HCT116 (cell line): Measurements from ENCODE around the gene BSCL2. TPM values are rescaled to one million over a fixed set of nuclear protein-coding genes. Genes with fewer than 3 reads are reported as not detected.

ENCODE experiments used
- ATAC-seq: fragments of 200-7000 bp; cut with Tn5 transposase; 2 replicates; pipeline ENCODE4 v1.9.1; 2020; ENCODE audit warnings: mild to moderate bottlenecking, moderate library complexity
- BruUV-seq: library from RNA; stranded (reverse); fragments of 400-500 nt; replicated peaks from 2 replicates; lab custom pipeline; 2021; lab: Mats Ljungman, UMichigan
- CTCF ChIA-PET: fragments of 300-600 bp; sonication (Branson Sonifier 250); formaldehyde crosslinking; loops from one replicate; lab custom pipeline; 2021; ENCODE audit warnings: antibody characterized with exemption; lab: Charles Lee
- POLR2A ChIA-PET: fragments of 300-600, 350-600 bp; sonication (Branson Sonifier 250); formaldehyde crosslinking; loops from one replicate; lab custom pipeline; 2021; ENCODE audit warnings: antibody characterized with exemption; lab: Charles Lee
- RAD21 ChIA-PET, 2 experiments: fragments of 300-600 bp; sonication (Branson Sonifier 250); formaldehyde crosslinking; loops; one replicate each; lab custom pipeline; 2023; ENCODE audit warnings: low total read pairs in 2 of 2; ENCODE audit not compliant: uncharacterized antibody in 2 of 2, unreplicated experiment in 2 of 2, low non-redundant PET in 1 of 2; lab: Charles Lee
- DNase-seq: peaks from one replicate; pipeline ENCODE4 v3.0.0-alpha.2; 2010; ENCODE audit warnings: low read depth, low spot score
- H2AFZ ChIP-seq: fragments of 200-600 bp; shearing (Covaris generic), sonication (generic); 2 replicates; pipeline ENCODE4 v1.6.1; 2017; ENCODE audit warnings: low read depth, mixed run types, mixed read lengths, antibody characterized with exemption, low read length; ENCODE audit not compliant: poor library complexity, severe bottlenecking
- H3K27ac ChIP-seq: 2 replicates; pipeline ENCODE4 v1.5.1; 2012; ENCODE audit warnings: low read depth, low read length
- H3K27me3 ChIP-seq: fragments of 200-600 bp; sonication (generic); 2 replicates; pipeline ENCODE4 v1.6.1; 2016; ENCODE audit warnings: mixed run types, low read length, mixed read lengths; ENCODE audit not compliant: insufficient read depth
- H3K36me3 ChIP-seq, 2 experiments: fragments of 200-500 bp in 1 of 2; fragments of 200-600 bp in 1 of 2; sonication (Bioruptor generic) in 1 of 2; sonication (generic) in 1 of 2; 2 replicates each; pipeline versions ENCODE4 v1.5.1 to v1.6.1; 2014 to 2016; ENCODE audit warnings: low read length in 2 of 2, inconsistent platforms in 1 of 2, mixed read lengths in 1 of 2, mixed run types in 1 of 2; ENCODE audit not compliant: insufficient read depth in 2 of 2, control insufficient read depth in 1 of 2
- H3K4me1 ChIP-seq, 2 experiments: fragments of 200-600 bp in 1 of 2; sonication (generic) in 1 of 2; 2 replicates each; pipeline versions ENCODE4 v1.5.1 to v1.6.1; 2012 to 2017; ENCODE audit warnings: low read length in 2 of 2, inconsistent platforms in 1 of 2, mild to moderate bottlenecking in 1 of 2, mixed read lengths in 1 of 2, mixed run types in 1 of 2, moderate library complexity in 1 of 2; ENCODE audit not compliant: insufficient read depth in 2 of 2, control insufficient read depth in 1 of 2
- H3K4me2 ChIP-seq: fragments of 200-600 bp; sonication (generic); 2 replicates; pipeline ENCODE4 v1.6.1; 2017; ENCODE audit warnings: mixed run types, low read length, mixed read lengths
- H3K4me3 ChIP-seq, 2 experiments: fragments of 200-600 bp in 1 of 2; sonication (generic) in 1 of 2; replicated peaks in 1 of 2; 2 replicates each; pipeline ENCODE4 v1.5.1; 2011 to 2016; ENCODE audit warnings: low read length in 2 of 2, control low read depth in 1 of 2, low read depth in 1 of 2, mild to moderate bottlenecking in 1 of 2, mixed read lengths in 1 of 2, mixed run types in 1 of 2
- H3K79me2 ChIP-seq: fragments of 200-600 bp; sonication (generic); 2 replicates; pipeline ENCODE4 v1.6.1; 2017; ENCODE audit warnings: mild to moderate bottlenecking, mixed run types, low read length, moderate library complexity, mixed read lengths; ENCODE audit not compliant: insufficient read depth
- H3K9ac ChIP-seq: fragments of 200-600 bp; sonication (generic); 2 replicates; pipeline ENCODE4 v1.6.1; 2016; ENCODE audit warnings: low read length, mixed read lengths
- H3K9me2 ChIP-seq: fragments of 200-600 bp; sonication (generic), shearing (Covaris generic); 2 replicates; pipeline ENCODE4 v1.6.1; 2017; ENCODE audit warnings: mixed run types, mild to moderate bottlenecking, moderate library complexity; ENCODE audit not compliant: insufficient read depth
- H3K9me3 ChIP-seq, 2 experiments: fragments of 200-500 bp in 1 of 2; fragments of 200-600 bp in 1 of 2; sonication (Bioruptor generic) in 1 of 2; sonication (generic) in 1 of 2; 2 replicates each; pipeline ENCODE4 v1.6.1; 2014 to 2017; ENCODE audit warnings: low read length in 2 of 2, mixed read lengths in 2 of 2, inconsistent platforms in 1 of 2, low read depth in 1 of 2, mild to moderate bottlenecking in 1 of 2, mixed run types in 1 of 2, moderate library complexity in 1 of 2; ENCODE audit not compliant: control insufficient read depth in 1 of 2, insufficient read depth in 1 of 2
- H4K20me1 ChIP-seq: fragments of 200-600 bp; sonication (generic), shearing (Covaris generic); 2 replicates; pipeline ENCODE4 v1.6.1; 2017; ENCODE audit warnings: mixed run types, mild to moderate bottlenecking, moderate library complexity; ENCODE audit not compliant: insufficient read depth
- ATF3 ChIP-seq: IDR thresholded peaks from 2 replicates; pipeline ENCODE4 v1.6.1; 2012
- POLR2A ChIP-seq: IDR thresholded peaks from 2 replicates; pipeline ENCODE4 v1.7.0; 2011; ENCODE audit warnings: borderline replicate concordance; ENCODE audit not compliant: insufficient read depth, insufficient read length; ENCODE audit errors: extremely low read depth
- POLR2AphosphoS5 ChIP-seq: IDR thresholded peaks from 2 replicates; pipeline ENCODE4 v1.6.1; 2011; ENCODE audit warnings: mild to moderate bottlenecking, low read depth, low read length, moderate library complexity
- RAD21 ChIP-seq: IDR thresholded peaks from 2 replicates; pipeline ENCODE4 v1.6.1; 2012; ENCODE audit warnings: low read depth, mild to moderate bottlenecking
- REST ChIP-seq: IDR thresholded peaks from 2 replicates; pipeline ENCODE4 v1.6.1; 2012; ENCODE audit warnings: low read depth
- TCF7L2 ChIP-seq: IDR thresholded peaks from 2 replicates; pipeline ENCODE4 v1.7.0; 2011; ENCODE audit warnings: borderline replicate concordance, inconsistent platforms; ENCODE audit not compliant: insufficient read depth, insufficient read length; ENCODE audit errors: extremely low read depth
- YY1 ChIP-seq: IDR thresholded peaks from 2 replicates; pipeline ENCODE4 v1.6.1; 2011; ENCODE audit warnings: low read length, low read depth, moderate library complexity, mild to moderate bottlenecking; ENCODE audit not compliant: insufficient replicate concordance; ENCODE audit errors: extremely low read depth
- ZFX ChIP-seq: fragments of 450-650 bp; IDR thresholded peaks from 2 replicates; pipeline ENCODE4 v1.6.1; 2017
- intact Hi-C: fragments of 100-400 bp; cut with micrococcal nuclease; formaldehyde crosslinking; loops from 2 replicates; pipeline ENCODE4 v1.10.0; 2022
- total RNA-seq: library from RNA; stranded (reverse); gene quantifications from one replicate; pipeline ENCODE4 v1.2.1, GENCODE V29; 2021; ENCODE audit not compliant: unreplicated experiment

BSCL2 gene
- total RNA-seq, 1 experiment from 2014 or later: 62.0 TPM

GRCh38 chr11:62665599-62666258 is 41.5 kb downstream of the BSCL2 start:
- BruUV-seq: no TSS peak
- peak; percentile 12 for ATAC-seq
- RAD21 ChIA-PET: interaction anchor here in 1 of 2 experiments (1.7 kb wide), 1 partner anchor 13 kb away, joined by 6 read pairs; the partner anchor contains the start of gene INTS5

GRCh38 chr11:62665075-62665598 is 42.1 kb downstream of the BSCL2 start, which contains the start of the genes C11orf98 and CSKMT:
Gene C11orf98 (minus strand): TSS chr11:62665210. CDS start chr11:62665169, 41 bp downstream.
Gene CSKMT (plus strand): TSS chr11:62665312. CDS start chr11:62665880, 568 bp downstream.
- Histone ChIP-seq H3K9me2 (no peaks in the 10 kb centered on the region), H3K4me1 (peaks cover 24 to 43% of the 10 kb centered on the region in 2 experiments; a peak in 3 of 4 replicates), H4K20me1 (no peaks in the 10 kb centered on the region), H3K27ac (peak within 1 kb of the TSS; percentile 96), H3K4me2 (peak within 1 kb of the TSS; percentile 98), H3K79me2 (peaks cover 56% of the 10 kb centered on the region), H3K9ac (peak within 1 kb of the TSS; percentile 100), H3K9me3 (no peaks in the 10 kb centered on the region), H3K27me3 (no peaks in the 10 kb centered on the region), H3K4me3 (peak within 1 kb of the TSS; percentile 99), H2AFZ (no peak within 1 kb of the TSS), H3K36me3 (peaks cover 11 to 32% of the 10 kb centered on the region in 2 experiments; a peak in 3 of 4 replicates)
- CTCF ChIA-PET: interaction anchor here (0.6 to 1.9 kb wide), 8 partner anchors 10 to 327 kb away, joined by 3 to 6 read pairs (median 4); partner anchors contain the start of genes INTS5 and TUT1
- RAD21 ChIA-PET: interaction anchor here in 1 of 2 experiments (1.7 kb wide), 1 partner anchor 12 kb away, joined by 6 read pairs; the partner anchor contains the start of gene INTS5
- ATAC-seq: peak; percentile 81
- TF ChIP-seq RAD21: no peak
- TF ChIP-seq TCF7L2: no peak
- TF ChIP-seq YY1: peak; percentile 82
- peak; percentile 100 for TF ChIP-seq POLR2AphosphoS5
- TF ChIP-seq REST: no peak
- TF ChIP-seq ZFX: peak; percentile 70; the same call in 1 of the 2 replicates
- TF ChIP-seq ATF3: no peak
- TF ChIP-seq POLR2A: peak; percentile 99
- intact Hi-C loops: no loop called here
- BruUV-seq: TSS peak; percentile 85
- DNase-seq: peak; percentile 84
- POLR2A ChIA-PET: interaction anchor here (0.7 to 8.9 kb wide), 40 partner anchors 9 to 1523 kb away, joined by 3 to 195 read pairs (median 5); partner anchors contain the start of genes B3GAT3, EEF1G, GANAB and HNRNPUL2

More at GRCh38 chr11:62665599-62666258, 41.5 kb downstream of the BSCL2 start:
- intact Hi-C loops: no loop called here
- no peak for DNase-seq
- Histone ChIP-seq H3K27ac (peak overlapping the region; percentile 96), H4K20me1 (no peaks in the 10 kb centered on the region), H3K4me3 (peak overlapping the region; percentile 99), H3K36me3 (peaks cover 11 to 32% of the 10 kb centered on the region in 2 experiments; a peak in 3 of 4 replicates), H3K4me2 (peak overlapping the region; percentile 98), H3K9me2 (no peaks in the 10 kb centered on the region), H3K9me3 (no peaks in the 10 kb centered on the region), H3K4me1 (peaks cover 29 to 49% of the 10 kb centered on the region in 2 experiments; a peak in 3 of 4 replicates), H3K27me3 (no peaks in the 10 kb centered on the region), H3K79me2 (peaks cover 62% of the 10 kb centered on the region), H2AFZ (no peak overlapping the region), H3K9ac (peak overlapping the region; percentile 100)
- ChIA-PET POLR2A (interaction anchor here (0.7 to 8.9 kb wide), 33 partner anchors 9 to 1523 kb away, joined by 3 to 195 read pairs (median 6); partner anchors contain the start of genes B3GAT3, EEF1G, GANAB and HNRNPUL2), CTCF (interaction anchor here (0.6 to 1.9 kb wide), 7 partner anchors 11 to 327 kb away, joined by 3 to 6 read pairs (median 4); partner anchors contain the start of genes INTS5 and TUT1)
- TF ChIP-seq POLR2A (peak; percentile 29), YY1 (no peak), ZFX (0 out of 2 replicates have a peak, but pooled peaks have one; percentile 0), POLR2AphosphoS5 (peak; percentile 54; the same call in 1 of the 2 replicates)
